GM19455 (cell line): Measurements from ENCODE around the gene DDX3X.
"Not testable (repeated sequence)": the region's sequence is repeated elsewhere in the genome, so short reads cannot be mapped to it uniquely, and the experiment has no call there.

Experiments
- ATAC-seq: cut with Tn5 transposase; IDR thresholded peaks from one replicate; pipeline ENCODE4 v1.9.1; 2021; ENCODE audit not compliant: unreplicated experiment

The DDX3X gene

GRCh38 chrX:41333744-41334362, at the start of gene DDX3X:
Gene DDX3X (plus strand): TSS chrX:41334162. CDS start chrX:41334253, 91 bp downstream.
- ATAC-seq, result peak; percentile 56

- not testable (repeated sequence) for ATAC-seq
These were observed 48.0 kb upstream of the DDX3X start for GRCh38 chrX:41285928-41286327.

DNA sequence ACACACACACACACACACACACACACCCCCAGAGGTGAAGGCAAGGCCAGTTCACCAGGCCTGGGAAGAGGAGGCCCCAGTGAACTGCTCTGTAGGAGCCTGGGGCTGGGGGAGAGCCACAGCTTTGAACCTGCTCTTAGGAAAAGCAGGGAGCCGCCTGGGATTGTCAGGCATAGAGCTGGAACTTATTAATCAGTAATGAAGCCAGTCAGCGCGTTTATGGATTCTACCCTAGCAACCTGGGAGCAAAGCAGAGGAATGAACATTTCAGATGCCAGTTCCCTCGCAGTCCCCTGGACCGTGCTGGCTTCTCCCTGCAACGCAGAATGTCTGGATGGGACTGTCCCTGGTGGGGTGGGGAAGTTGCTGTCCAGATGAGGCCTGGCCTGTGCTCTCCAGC, 45.3 kb upstream of the DDX3X start:
- no peak for ATAC-seq

GRCh38 chrX:41289095-41289494, 44.9 kb upstream of the DDX3X start:
- ATAC-seq, result no peak

DNA sequence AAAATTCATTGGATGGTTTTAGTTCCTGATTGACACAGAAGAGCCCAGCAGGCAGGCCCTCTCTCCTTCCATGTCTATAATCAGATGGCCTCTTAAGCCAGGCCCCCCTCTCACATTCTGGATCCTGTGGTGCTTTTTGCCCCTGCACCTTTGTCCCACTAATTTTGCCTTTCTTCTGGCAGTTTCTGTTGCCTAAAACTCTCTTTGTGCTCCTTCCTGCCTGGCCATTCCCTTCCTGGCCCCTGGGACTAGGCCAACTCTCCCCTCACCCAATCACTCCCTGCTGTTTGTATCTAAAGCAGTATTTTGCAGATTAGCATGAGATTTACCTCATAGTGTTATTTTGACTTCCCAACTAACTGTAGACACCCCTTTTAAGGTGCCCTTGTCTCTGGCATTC, 42.7 kb upstream of the DDX3X start:
- no peak for ATAC-seq

DNA sequence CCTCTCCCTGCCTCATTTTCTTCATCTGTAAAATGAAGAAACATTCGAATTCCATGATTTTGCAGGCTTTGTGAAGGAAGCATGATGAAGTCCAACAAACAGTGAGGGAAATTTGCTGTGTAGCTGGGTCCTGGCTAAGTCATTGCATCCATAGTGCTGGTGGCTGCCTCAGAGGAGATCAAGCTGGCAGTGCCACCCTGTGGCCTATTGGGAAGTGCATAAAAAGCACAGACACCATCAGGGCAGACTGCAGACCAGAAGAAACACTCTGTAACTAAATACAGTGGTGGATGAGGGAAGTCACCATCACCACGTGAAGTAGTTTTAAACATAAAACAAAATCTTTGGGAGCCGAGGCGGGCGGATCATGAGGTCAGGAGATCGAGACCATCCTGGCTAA, 40.7 kb upstream of the DDX3X start:
- no peak for ATAC-seq

DNA sequence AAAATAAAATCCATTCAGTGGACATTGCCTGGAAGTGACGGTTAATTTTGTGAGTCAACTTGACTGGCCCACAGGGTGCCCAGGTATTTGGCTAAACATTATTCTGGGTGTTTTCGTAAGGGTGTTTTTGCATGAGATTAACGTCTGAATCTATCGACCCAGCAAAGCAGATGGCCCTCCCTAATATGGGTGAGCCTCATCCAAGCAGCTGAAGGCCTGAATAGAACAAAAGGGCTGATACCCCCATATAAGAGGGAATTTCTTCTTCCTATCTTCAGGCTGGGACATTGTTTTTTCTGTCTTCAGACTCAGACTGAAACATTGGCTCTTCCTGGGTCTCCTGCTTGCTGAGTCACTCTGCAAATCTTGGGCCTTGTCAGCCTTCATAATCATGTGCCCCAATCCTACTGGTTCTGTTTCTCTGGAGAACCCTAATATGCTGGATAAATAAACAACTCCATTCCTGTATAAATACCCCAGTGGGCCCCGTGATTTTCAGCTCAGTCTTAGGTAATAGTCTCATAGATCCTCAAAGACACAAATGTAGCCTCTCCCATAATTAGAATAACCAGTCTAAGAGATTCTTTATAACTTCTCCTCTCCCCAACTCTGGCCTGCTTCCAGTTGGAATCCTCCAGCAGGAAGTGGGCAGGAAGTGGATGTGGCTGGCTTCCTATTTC, 33.1 kb upstream of the DDX3X start:
- ATAC-seq, result no peak

- no peak for ATAC-seq
These were observed 32.5 kb upstream of the DDX3X start for GRCh38 chrX:41301438-41301824.

DNA sequence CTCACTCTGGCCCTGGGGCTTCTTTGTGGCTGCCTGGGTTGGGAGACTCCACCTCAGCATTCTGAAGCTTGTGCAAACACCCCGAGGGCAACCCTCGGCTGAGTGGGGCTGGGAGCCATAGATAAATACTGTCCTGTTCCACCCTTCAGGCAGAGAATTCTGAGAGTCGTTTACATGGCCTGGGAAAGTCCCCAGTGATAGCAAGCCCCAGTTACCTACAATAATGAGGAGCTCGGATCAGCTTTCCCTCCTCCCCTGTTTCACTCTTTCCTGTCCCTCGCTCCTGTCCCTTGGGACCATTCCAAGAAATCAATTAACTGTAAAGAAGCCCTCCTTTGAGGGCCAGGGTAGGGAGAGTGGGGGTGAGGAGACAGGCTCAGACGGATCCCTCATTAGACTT, 31.6 kb upstream of the DDX3X start:
- no peak for ATAC-seq

- no peak for ATAC-seq
These were observed 30.9 kb upstream of the DDX3X start for GRCh38 chrX:41303013-41303412.

GRCh38 chrX:41304178-41304577, 29.8 kb upstream of the DDX3X start:
- ATAC-seq, result no peak

- ATAC-seq, result no peak
These were observed 24.9 kb upstream of the DDX3X start for GRCh38 chrX:41308884-41309647.

DNA sequence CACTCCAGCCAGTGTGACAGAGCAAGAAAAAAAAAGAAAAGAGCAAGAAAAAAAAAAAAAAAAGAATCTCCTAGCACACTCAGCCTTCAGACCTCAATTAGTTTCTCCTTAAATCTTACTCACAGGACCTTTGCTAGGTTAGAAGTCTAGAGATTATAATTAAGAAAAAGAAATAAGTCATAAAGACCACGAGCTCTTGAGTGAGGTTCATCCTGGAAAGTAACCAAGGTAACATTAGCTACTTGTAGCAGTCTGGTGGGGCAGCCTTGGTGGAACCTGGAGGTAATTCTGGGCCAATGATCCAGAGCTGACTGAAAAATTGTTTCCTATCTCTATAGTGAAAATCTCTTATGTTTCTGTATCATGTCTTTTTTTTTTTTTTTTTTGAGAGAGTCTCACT, 21.2 kb upstream of the DDX3X start:
- ATAC-seq, result no peak

DNA sequence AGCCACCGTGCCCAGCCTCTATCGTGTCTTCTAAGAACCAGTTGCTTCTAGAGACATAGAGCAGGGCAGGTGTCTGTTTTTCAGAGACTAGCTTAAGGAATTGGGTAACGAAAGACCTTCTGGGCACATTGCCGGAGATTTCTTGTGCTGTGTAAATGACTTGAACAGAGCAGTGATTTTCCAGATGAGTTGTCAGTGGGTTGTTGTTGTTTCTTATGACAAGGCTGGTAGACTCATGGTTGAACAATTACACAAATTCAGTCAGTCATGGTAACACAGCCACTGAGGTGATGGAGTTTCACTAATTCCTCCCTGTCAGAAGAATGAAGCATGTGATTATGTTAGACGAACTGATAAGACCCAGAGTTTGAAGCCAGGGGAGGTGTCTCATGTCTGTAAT, 20.5 kb upstream of the DDX3X start:
- no peak for ATAC-seq

- ATAC-seq, result no peak
These were observed 19.8 kb upstream of the DDX3X start for GRCh38 chrX:41314204-41314603.

- no peak for ATAC-seq
These were observed 19.1 kb upstream of the DDX3X start for GRCh38 chrX:41314881-41315280.

GRCh38 chrX:41316266-41316665, 17.7 kb upstream of the DDX3X start:
- not testable (repeated sequence) for ATAC-seq

DNA sequence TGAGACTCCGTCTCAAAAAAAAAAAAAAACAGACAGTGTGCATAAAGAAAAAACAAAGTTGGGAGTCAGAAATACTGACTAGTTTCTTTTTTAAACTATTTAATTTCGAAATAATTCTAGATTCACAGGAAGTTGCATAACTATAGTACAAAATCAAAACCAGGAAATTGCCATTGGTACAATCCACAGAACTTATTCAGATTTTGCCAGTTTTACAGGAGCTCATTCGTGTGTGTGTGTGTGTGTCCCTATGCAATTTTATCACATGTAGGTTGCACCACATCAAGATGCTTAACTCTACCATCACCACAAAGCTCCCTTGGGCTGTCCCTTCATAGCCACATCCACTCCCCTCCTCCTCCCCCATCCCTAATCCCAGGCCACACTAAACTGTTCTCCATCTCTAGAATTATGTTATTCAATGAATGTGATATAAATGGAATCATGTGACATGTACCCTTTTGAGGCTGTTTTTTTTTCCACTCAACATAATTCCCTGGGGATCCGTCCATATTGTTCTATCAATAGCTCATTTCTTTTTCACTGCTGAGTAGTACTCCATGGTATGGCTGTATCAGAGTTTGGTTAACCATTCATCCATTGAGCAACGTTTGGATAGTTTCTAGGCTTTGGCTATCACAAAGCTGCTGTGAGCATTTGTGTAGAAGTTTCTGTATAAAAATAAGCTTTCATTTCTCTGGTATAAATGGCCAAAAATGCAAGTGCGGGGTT, 16.3 kb upstream of the DDX3X start:
- no peak for ATAC-seq

GRCh38 chrX:41320393-41320792, 13.6 kb upstream of the DDX3X start:
- ATAC-seq, result no peak

DNA sequence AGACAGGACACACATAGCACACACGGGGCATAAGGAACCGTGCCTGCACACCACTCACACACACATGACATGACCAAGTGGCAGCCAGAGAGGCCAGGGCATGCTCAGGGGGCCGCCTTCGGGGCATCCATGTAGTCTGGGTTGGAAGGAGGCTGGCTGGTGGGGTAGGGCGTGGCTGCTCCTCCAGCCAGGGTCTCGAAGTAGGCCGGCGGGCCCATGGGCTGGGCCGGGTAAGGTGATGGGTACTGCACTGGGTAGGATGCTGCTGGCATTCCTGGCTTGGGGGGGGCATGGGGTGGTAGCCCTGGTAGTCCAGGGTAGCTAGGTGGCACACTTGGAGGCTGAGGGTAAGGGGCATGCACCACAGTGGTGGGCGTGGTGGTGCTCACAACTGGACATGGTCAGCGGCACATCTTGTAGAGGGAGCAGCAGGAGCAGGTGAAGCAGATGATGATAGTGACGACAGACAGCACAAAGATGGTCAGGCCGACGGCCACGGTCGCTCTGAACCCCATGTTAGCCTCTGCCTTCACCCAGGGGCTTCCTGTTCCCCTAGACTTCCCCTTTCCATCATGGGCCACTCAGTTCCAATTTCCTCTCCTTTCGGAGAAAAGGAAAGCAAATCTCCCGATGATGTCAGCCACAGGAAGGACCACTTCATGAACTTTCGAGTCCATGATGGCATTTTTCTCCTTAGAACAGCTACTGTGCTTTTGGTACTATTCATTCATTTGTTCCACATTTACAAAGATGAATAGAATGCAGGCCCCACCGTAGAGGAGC, 10.9 kb upstream of the DDX3X start:
- ATAC-seq, result no peak

DNA sequence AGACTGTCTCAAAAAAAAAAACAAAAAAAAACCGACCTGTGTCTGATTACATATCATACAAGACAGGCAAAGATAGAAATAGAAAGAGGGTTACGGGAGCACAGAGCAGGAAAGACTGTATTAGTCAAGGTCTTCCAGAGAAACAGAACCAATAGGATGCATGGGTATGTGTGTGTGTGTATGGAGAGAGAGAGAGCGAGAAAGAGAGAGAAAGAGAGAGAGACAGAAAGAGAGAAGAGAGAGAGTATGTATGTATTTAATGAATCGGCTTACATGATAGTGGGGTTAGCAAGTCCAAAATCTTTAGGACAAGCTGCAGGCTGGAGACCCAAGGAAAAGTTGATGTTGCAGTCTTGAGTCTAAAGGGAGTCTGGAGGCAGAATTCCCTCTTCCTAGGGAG, 7.5 kb upstream of the DDX3X start:
- no peak for ATAC-seq
